Measurements from ENCODE around the gene MRPL50.

DNA sequence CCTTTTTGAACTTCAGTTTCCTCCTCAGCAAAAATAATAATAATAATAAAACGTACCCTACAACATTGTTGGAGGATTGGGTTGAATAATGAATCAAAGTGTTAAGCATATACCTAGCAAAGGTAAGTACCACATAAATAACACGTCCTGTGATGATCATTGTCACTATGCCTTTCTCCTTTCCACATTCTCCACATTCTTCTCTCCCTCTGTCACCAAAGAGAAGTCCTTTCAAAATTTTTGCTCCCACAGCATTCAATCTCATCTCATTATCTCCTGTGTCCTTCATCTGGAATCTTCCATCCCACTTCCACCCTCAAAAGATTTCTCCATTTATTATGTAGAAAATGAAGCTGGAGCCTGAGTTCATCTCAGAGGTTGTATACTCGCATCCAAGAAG is 44.3 kb upstream of the MRPL50 start:
- TF ChIP-seq CTCF (conservative IDR thresholded peaks at IDR 0.05 in 1 of 2, IDR thresholded peaks at IDR 0.05 in 1 of 2; ENCODE audit: low read depth in 1 of 2, low read length in 2 of 2) (no peak), EZH2 (IDR thresholded peaks at IDR 0.05; ENCODE audit: low read length, missing control alignments) (no peak)
